Activated T-cell treated with anti-CD3 and anti-CD28 coated beads, Interleukin-2, amount 50 U/mL, for 48 hours (primary cell): ENCODE data around the gene STK10.
"Not testable (repeated sequence)": the region's sequence is repeated elsewhere in the genome, so short reads cannot be mapped to it uniquely, and the experiment has no call there.

Source experiments
- DNase-seq, 2 experiments: peaks; one replicate each; pipeline ENCODE4 v3.0.0-alpha.2; 2020

The STK10 gene

DNA sequence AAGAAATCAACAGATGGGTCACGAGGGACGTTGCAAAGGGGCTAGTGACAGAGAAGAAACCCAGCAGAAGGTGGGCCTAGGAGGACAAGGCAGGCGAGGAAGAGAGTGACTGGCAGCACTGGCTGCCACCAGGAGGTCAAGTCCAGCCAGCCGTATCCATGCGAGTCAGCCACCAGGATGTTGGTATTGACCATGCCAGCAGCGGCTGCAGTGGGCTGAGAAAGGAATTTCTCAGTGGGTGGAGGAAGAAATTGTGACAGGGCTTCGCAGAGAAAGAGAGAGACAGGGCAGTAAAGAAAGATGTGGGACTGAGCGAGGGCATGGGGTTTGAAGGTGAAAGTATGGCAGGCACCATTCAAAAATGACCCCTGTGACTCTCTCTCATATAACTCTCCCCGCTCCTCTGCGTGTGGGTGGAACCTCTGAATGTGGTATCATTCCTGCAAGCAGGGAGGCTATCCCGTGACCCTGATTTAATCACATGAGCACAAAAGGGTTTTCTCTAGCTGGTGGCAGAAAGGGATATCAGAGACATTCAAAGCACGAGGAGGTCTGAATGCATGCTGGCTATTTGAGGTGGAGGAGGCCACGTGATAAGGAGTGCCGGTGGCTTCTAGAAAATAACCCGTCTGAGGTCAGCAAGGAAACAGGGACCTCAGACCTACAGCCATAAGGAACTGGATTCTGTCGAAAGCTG lies 136.2 kb downstream of the STK10 start:
- no peak for DNase-seq

DNA sequence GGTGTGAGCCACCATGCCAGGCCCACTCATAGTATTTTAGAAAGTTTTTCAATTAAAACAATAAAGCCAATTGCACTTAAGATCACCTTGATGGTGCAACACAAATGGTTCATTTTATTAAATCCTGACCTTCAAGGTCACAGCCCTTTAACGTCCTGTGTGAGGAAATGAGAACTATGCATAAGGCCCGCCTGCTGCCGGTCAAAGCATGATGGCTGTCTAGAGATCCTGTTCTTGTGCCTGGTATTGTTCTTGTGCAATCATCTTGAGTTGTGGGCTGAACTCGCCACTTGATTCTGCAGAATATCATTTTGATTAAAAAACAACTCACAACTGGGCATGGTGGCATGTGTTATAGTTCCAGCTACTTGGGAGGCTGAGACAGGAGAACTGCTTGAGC lies 137.9 kb downstream of the STK10 start:
- DNase-seq = peak in 1 of 2 experiments; percentile 9

DNA sequence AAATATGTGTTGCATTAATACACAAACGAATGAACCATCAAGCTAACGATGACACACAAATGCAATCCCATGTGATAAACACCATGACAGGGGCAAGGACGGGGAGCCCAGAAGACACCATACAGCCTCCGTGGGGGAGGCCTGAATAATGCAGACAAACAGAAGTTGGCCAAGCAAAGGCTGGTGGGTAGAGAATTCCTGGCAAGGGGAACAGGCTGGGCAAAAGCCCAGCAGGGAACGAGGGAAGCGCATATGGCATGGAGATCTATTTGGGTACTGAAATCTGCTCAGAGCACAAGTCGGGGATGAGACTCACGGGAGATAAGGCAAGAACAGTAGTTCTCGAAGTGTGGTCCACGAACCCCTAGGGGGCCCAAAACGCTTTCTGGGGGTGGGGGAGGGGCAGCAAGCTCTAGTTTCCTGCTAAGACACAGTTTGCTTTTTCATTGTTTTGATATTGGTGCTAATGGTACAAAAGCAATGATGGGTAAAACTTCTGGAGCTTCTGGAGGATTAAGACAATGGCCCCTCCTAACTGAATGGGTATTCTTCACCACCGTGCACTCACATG lies 138.7 kb downstream of the STK10 start:
- DNase-seq = peak in 1 of 2 experiments; percentile 19

DNA sequence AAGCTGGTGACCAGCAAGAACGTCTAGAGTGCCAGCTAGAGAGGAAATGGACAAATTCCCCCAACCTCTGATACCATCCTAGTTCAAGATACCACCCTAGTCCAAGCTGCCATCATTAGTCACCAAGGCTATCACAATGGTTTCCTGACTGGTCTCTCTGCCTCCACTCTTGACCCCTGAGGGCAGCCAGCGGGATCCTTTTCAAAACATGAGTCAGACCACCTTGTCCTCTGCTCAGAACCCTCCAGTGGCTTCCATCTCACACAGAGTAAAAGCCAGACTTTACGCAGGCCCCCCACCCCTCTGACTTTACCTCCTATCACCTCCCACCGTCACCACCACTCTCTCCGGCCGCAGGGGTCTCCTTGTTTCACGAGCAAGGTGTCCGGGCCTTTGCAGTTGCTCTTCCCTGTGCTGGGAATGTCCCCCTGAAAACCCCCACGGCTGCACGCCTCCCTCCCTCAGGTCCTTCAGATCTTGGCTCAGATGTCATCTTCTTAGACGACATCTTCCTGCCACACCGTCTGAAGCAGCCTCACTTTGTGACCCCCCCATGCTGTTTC lies 139.4 kb downstream of the STK10 start:
- DNase-seq = peak in 1 of 2 experiments; percentile 12

DNA sequence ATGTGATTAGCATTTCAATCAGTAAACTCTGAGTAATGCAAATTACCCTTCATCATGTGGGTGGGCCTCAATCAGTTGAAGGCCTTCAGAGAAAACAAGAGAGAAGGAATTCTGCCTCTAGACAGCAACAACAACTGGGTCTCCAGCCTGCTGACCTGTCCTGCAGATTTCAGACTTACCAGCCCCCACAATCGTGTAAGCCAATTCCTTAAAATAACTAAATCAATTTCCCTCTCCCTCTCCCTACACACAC lies 139.9 kb downstream of the STK10 start:
- no peak for DNase-seq

DNA sequence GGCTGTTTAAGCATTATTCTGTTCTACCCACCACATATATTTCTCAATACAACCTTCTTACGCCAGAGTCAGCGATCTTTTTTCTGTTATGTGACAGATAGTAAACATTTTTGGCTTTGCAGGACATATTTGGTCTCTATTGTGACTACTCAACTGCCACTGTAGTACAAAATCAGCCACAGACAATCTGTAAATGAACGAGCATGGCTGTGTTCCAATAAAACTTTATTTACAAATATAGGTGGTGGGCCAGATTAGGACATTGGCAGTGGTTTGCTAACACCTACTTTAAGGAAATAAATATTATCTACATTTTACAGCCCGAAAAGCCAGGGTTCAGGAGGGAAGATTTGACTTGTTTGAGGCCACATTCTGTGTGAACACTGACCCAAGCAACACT lies 141.4 kb downstream of the STK10 start:
- no peak for DNase-seq

DNA sequence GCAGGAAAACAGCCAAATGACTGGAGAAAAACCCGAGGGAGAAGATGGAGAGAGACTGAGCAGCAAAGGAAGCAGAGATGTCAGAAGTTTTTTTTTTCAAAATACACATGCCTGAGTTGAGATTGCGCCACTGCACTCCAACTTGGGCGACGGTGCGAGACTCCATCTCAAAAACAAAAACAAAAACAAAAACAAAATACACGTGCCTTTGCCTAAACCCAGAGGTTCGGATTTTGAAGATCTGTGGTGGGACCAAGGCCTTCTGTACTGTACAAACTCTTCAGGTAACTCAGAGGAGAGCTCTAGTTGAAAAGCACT lies 142.8 kb downstream of the STK10 start:
- DNase-seq = no peak

DNA sequence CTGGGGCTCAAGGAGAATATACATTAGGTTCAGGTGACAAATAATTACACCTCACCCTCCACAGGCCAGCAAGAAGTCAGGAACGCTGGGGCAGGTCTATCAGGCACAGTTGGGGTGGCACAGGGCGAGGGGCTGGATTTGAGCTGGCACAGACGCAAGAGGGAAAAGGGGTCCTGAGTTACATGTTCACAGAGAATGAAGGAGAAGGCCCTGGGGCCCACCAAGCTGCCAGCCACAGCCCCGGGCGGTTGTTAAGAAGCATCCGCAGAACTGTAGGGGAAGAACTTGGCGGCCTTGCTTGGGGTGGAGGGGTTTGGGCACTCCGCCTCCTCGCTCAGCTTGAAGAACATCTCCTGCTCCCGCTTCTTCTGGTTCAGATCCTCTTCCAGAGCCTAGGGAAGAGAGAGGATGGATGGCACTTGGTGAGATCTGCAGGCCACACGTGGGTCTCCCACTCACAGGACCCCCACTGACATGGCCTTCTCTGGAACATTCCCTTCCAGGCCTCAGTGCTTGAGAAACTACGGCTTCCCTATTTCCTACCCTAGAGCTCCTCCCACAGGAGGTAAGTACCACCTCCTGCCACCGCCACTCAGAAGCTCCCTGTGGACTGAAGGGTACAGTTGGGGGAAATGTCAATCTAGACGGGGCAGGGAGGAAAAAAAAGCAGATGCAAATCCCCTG lies 143.3 kb downstream of the STK10 start:
- DNase-seq = peak in 1 of 2 experiments; percentile 14

DNA sequence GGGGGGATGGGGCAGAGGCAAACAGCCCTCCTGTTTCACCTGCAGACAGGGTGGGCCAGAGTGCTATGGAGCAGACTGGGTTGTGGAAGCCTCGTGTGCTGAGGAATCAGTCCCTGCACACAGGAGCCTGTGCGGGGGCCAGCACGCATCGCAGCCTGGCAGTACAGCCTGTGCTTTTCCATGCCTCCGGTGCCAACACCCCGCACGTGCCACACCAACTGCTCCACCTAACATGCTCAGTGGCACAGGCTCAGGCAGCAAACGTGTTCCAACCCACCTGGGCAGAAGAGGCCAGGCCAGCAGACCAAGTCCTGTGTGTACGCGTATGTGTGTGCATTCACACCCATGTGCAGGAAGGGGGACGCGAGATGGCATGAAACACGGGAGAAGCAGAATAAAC lies 144.2 kb downstream of the STK10 start:
- no peak for DNase-seq

DNA sequence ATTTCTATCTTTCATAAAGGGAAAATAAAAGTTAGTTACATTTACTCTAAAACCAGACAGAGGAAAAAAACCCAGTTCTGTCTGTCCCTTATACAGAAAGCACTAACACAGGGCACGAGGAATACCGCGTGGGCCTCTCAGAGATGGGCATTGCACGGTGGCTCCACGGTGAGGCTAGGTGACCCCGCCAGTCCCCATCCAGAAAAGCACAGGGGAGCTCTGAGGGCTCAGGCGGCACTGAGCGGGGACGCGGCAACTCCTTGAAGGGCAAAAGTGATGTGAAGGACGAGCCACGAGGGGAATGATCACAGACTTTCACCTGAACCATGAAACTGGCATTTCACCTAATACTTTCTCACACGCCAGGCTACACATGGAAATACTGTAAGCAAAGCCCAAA lies 145.8 kb downstream of the STK10 start:
- no peak for DNase-seq

DNA sequence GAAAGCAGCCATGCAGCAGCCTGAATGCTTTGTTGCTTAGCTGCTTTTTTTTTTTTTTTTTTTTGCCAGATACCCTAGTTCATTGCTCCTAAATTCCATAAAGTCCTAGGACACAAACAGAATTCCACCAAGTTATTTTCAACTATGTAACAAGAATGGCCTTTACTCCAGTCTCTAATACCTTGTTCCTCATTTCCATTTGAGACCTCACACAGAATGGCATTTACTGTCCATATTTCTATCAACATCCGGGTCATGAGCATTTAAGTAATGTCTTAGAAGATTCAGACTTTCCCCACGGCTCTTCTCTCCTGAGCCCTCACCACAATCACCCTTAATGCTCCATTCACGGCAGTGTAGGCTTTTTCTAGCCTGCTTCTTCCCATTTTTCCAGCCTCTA lies 149.9 kb downstream of the STK10 start:
- no peak for DNase-seq

DNA sequence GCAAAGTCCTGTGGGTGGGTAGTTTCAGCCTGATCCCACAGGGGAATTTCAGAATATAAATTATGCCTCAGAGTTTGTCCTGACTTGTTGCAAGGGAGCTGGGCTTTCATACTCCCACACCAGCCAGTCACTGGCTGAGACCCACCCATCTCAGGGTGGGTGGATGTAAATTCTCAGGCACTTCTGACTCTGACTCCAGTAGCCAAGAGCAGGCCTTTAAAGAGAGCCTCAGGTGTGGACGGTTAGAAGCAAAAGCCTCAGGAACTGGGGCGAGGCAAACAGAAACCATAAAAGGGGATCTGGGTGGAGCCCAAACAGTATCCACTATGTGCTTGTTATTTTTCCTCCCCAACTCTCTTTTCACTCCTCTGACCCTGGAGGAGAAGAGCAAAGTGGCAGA lies 153.0 kb downstream of the STK10 start:
- DNase-seq = no peak

DNA sequence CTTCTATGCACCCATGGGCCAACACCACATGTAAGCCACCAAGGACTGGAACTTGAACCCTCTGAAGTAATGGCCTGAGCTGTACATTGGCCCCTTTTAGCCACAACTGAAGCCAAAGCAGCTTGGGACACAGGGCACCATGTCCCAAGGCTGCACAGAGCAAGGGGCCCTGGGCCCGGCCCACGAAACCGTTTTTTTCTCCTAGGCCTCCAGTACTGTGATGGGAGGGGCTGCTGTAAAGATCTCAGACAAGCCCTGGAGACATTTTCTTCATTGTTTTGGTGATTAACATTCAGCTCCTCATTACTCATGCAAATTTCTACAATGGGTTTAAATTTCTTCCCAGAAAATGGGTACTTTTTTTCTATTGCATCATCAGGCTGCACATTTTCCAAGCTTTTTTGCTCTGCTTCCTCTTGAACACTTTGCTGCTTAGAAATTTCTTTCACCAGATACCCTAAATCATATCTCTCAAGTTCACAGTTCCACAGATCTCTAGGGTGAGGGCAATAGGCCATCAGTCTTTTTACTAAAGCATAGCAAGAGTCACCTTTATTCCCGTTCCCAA lies 156.0 kb downstream of the STK10 start:
- no peak for DNase-seq

DNA sequence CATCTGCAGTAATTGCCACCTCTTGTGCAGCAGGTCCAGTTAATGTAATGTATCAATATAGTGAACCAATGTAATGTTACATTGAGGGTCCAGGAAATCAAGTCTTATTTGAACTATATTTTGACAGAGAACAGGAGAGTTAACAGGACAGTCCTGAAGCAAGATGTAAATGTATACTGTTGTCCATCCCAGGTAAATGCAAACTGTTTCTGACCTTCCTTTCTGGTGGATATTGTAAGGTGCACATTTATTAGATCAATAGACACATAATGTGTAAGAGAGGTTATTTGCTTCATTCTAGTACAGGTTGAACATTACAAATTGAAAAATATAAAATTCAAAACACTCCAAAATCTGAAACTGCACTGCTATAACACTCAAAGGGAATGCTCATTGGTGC lies 158.1 kb downstream of the STK10 start:
- DNase-seq = no peak

DNA sequence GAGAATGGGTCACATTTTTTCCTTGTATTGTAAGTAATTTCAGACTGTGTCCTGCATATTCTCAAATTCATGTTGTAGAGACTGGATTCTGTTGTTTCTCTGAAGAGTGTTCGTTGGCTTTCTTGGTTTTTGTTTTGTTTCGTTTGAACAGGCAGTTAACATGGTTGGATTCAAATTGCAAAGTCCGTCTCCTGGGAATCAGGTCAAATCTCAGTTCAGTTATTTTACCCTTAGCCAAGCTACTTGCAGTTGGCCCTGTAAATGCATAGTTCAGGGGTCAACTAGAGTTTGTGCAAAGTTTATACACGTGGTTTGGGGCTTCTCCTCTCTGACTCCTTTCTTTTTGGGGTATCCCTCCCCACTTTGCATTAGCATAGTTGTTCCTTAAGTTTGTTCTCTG lies 159.9 kb downstream of the STK10 start:
- no peak for DNase-seq

DNA sequence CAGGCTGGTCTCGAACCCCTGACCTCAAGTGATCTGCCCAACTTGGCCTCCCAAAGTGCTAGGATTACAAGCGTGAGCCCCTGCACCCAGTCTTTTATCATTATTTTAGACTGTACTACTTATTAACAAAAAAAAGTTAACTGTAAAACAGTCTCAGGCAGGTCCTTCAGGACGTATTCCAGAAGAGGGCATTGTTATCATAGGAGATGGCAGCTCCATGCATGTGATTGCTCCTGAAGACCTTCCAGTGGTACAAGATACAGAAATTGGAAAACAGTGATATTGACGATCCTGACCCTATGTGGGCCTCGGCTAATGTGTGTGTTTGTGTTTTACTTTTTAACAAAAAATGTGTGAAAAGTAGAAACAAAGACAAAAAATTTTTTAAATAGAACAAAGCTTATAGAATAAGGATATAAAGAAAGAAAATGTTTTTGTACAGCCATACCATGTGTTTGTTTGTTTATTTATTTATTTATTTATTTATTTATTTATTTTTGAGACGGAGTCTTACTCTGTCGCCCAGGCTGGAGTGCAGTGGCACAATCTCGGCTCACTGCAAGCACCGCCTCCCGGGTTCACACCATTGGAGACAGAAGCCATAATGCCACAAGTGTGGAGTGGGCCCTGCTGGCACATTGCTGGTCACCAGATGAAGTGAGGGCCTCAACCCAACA lies 167.8 kb downstream of the STK10 start:
- DNase-seq = not testable (repeated sequence)

DNA sequence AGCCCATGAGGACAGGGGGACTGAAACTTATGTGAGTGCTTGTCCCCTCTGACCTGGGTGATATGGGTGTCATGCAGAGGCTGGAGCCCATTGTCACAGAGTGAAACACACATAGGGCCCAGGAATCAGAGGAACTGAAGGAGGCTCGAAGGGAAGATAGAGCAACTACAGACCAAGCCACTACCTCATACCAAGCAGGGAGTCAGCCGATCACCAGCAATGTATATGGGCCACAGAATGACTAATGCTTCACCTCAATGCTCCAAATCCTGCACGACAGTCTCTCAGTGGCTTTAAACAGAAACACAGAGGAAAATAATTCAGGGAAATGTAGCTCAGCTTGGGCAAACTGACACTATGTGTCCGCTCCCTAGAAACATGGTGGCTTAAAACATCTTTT lies 172.7 kb downstream of the STK10 start:
- no peak for DNase-seq

DNA sequence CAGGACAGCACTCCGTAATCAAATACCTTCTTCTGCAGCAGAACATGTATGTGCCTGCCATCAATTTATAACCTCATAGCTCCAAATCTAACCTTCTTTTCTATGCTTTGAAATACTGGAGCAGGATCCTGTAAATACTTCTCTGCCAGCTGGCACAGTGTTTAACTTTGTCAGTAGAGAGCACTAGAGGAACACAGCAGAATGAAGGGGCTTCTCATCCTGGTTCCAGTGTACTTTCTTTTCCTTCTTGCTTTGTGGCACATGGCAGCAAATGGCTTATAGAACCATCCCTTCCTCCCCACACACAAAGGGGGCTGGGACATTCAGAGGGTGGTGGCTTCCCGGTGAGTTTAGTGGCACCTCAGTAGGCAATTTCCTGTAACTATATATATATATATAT lies 177.7 kb downstream of the STK10 start:
- DNase-seq = no peak

DNA sequence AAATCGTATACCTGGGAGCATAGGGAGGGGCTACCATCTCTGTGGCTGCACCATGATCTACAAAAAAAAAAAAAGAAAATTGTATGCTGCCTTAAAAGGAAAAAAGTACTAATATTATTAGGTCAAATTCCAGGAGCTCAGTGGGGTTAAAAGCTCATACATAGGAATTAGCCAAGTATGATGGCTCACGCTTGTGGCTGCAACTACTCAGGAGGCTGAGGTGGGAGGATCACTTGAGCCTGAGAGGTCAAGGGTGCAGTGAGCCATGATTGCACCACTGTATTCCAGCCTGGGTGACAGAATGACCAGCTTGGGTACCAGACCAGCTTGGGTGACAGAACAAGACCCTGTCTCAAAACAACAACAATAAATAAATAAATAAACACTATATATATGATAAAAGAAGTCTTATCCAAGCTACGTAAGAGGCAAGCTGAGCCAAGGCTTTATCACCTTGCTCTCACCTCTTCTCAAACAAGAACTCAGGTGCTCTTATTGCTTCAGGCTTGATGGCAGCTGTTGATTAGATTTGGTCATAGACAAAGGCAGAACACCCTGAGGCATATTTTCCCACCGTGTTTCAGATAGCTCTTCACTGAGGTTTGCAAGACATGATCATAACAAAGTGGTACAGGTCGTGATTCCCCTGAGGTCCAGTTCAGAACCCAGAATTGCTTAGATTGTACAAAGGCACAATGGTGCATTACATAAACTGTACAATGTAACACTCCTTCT lies 178.3 kb downstream of the STK10 start:
- DNase-seq = no peak

DNA sequence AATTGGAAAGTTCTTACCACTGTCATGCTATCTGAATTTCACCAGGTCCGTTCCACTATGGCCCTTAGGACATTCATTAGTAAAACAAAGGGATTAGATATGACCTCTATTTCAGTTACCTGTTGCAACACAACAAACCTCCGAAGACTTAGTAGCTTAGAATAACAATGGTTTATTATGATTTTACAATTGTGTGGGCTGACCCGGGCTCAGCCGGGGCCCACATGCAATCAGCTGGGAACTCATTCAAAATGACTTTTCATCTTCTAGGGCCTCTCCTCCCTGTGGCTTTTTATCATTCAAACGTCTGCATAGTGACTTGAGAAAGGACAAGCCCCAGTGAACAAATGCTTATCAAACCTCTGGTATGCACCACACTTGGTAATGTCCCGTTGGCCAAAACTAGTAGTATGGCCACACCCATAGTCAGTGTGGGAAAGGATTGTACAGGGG lies 179.3 kb downstream of the STK10 start:
- no peak for DNase-seq

DNA sequence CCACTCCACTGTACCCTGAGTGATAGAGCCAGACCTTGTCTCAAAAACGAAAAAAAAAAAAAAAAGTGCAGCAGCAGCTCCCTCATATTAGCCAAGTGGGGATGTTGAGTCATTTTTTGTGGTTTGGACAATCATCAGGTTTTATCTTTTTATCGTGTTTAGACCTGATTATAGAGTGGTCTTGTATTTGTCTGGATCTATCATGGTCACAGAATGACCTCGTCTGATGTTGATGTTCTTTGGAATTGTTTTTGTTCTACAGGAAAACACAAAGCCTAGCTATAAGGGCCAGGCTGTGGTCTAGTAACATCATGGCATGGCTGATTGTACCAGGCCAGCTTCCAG lies 179.9 kb downstream of the STK10 start:
- no peak for DNase-seq

DNA sequence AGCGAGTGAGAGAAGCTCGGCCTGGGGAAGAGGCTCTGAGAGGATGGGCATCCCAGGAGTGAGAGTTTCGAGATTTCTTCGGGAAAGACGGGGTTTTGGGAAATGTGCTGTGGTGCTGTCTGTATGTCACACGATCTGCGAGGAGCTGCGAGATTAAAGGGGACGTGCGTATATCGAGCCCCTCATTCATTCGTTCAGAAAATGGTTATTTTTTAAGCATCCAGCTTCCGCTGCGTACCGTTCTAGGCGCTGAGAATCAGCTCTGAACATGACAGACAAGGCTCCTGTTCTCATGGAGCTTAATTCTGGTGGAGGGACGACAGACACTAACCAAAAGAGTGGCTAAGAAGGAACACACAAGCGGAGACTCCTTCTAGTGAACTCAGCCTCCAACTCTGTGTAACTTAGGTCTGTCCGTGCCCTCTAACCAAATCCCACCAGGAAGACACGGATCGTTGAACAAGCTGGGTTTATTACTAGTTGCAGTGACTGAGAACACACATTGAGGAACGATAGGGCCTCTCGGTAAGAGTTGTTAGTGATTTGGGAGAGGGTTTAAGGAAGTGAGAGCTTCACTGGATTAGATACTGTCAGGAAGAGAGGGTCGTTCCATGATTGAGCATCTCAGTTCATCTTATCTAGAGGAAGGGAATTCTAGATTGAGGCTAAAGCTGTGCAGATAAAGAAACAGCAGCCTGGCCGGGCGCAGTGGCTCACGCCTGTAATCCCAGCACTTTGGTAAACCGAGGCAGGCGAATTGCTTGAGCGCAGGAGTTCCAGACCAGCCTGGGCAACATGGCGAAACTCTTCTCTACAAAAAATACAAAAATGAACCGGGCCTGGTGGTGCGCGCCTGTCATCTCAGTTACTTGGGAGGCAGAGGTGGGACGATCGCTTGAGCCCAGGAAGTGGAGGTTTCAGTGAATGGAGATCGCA lies 180.6 kb downstream of the STK10 start:
- DNase-seq = no peak
